ENCODE data around the gene OR1C1. TPM values are rescaled to one million over a fixed set of nuclear protein-coding genes. Genes with fewer than 3 reads are reported as not detected.

The OR1C1 gene, protein sequence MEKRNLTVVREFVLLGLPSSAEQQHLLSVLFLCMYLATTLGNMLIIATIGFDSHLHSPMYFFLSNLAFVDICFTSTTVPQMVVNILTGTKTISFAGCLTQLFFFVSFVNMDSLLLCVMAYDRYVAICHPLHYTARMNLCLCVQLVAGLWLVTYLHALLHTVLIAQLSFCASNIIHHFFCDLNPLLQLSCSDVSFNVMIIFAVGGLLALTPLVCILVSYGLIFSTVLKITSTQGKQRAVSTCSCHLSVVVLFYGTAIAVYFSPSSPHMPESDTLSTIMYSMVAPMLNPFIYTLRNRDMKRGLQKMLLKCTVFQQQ
- not detected in 2 replicates for total RNA-seq (2014; rRNA removed)
- Bru-seq, nascent RNA, result not detected
- BruChase-seq, experiment 1, labeled RNA remaining after a 6-hour chase, result not detected
- not detected for BruChase-seq, experiment 2, labeled RNA remaining after a 2-hour chase
- long read RNA-seq, result 0 reads

DNA sequence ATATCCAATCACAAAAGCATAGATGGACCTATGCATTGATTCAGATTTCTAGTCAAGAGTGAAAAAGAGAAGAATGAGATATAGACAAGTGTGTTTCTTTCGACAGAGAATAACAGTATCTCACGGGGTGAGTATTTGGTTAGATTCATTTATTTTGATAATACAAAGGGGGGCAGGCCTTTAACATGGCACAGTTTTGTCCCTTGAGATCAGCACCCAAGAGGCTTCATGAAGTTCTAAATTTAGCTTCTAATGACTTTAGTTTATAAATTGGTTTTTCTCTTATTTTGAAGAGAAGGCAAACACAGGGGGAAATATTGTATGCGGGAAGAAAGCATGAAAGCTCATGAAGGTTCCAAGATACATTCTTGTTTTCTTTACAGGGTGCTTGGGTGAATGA is at the start of gene OR1C1:
Gene OR1C1 (minus strand): TSS at position 101 of the 400 bp plus-strand sequence. CDS start 2,150 bp downstream, outside the sequence.
- Histone ChIP-seq H2AFZ (ENCODE audit: low read length) (no peak within 1 kb of the TSS), H3K4me2 (ENCODE audit: low read length) (no peak within 1 kb of the TSS), H3K27ac (ENCODE audit: low read length) (no peak within 1 kb of the TSS), H3K4me1 (ENCODE audit: insufficient read depth, low read length) (no peaks in the 10 kb centered on the region), H4K20me1 (ENCODE audit: low read length) (no peaks in the 10 kb centered on the region), H3F3A (ENCODE audit: low read length, unreplicated experiment) (no peaks in the 10 kb centered on the region), H3K4me3 (ENCODE audit: low read length) (no peak within 1 kb of the TSS), H3K9me2 (replicated peaks; ENCODE audit: low read length) (no peaks in the 10 kb centered on the region), H3K36me3 (ENCODE audit: low read depth, low read length) (no peaks in the 10 kb centered on the region), H3K9me3 (ENCODE audit: low read length) (no peaks in the 10 kb centered on the region), H3K79me2 (ENCODE audit: low read length) (no peaks in the 10 kb centered on the region), H3K9ac (ENCODE audit: low read length) (no peak within 1 kb of the TSS), H3K27me3 (ENCODE audit: low read length) (no peaks in the 10 kb centered on the region)
- CTCF ChIA-PET, result no interaction called here
- POLR2A ChIA-PET (ENCODE audit: unreplicated experiment), result no interaction called here
- TF ChIP-seq, protein P1, sequence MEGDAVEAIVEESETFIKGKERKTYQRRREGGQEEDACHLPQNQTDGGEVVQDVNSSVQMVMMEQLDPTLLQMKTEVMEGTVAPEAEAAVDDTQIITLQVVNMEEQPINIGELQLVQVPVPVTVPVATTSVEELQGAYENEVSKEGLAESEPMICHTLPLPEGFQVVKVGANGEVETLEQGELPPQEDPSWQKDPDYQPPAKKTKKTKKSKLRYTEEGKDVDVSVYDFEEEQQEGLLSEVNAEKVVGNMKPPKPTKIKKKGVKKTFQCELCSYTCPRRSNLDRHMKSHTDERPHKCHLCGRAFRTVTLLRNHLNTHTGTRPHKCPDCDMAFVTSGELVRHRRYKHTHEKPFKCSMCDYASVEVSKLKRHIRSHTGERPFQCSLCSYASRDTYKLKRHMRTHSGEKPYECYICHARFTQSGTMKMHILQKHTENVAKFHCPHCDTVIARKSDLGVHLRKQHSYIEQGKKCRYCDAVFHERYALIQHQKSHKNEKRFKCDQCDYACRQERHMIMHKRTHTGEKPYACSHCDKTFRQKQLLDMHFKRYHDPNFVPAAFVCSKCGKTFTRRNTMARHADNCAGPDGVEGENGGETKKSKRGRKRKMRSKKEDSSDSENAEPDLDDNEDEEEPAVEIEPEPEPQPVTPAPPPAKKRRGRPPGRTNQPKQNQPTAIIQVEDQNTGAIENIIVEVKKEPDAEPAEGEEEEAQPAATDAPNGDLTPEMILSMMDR (conservative IDR thresholded peaks at IDR 0.05; ENCODE audit: low read depth, low read length), result no peak
- TF ChIP-seq EZH2phosphoT487 (IDR thresholded peaks at IDR 0.05; ENCODE audit: borderline replicate concordance, low read length), result no peak
- no peak for TF ChIP-seq EZH2 (IDR thresholded peaks at IDR 0.05; ENCODE audit: low read length, unreplicated experiment)
- BruUV-seq (replicated peaks), result no TSS peak
- intact Hi-C loops (cut with micrococcal nuclease), result no loop called here
- no peak for DNase-seq
- no peak for ATAC-seq

DNA sequence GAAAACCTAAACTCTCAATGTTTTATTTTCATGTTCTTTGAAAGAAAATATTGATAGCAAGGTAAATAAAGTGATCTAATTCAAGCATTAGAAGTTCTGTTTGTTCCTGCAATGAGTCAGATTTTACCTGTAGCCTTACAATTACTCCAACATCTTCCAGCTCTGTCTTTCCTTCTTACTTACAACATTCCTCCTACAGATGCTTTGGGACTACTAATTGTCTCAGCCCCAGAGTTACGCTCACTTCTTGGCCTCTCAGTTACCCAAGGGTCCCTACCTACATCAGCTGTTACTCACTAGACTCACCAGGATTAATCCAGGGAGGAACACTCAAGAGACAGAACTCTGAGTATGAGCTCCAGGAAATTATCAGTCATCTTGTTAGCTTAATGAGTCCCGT is 37.2 kb upstream of the OR1C1 start:
- BruUV-seq (replicated peaks), result no TSS peak

More for the DNA sequence above, 37.2 kb upstream of the OR1C1 start:
- Histone ChIP-seq H3K79me2 (ENCODE audit: low read length) (no peaks in the 10 kb centered on the region), H3K27ac (ENCODE audit: low read length) (peak overlapping the region; percentile 30), H3K27me3 (ENCODE audit: low read length) (no peaks in the 10 kb centered on the region), H3K9me3 (ENCODE audit: low read length) (peaks cover 16% of the 10 kb centered on the region; the same call in 1 of the 2 replicates), H3K4me3 (ENCODE audit: low read length) (no peak overlapping the region), H3K4me1 (ENCODE audit: insufficient read depth, low read length) (peaks cover 16% of the 10 kb centered on the region), H2AFZ (ENCODE audit: low read length) (peak overlapping the region; percentile 10; the same call in 1 of the 2 replicates), H3K4me2 (ENCODE audit: low read length) (peak overlapping the region; percentile 26), H3K9ac (ENCODE audit: low read length) (no peak overlapping the region), H4K20me1 (ENCODE audit: low read length) (no peaks in the 10 kb centered on the region), H3F3A (ENCODE audit: low read length, unreplicated experiment) (peaks cover 10% of the 10 kb centered on the region), H3K9me2 (replicated peaks; ENCODE audit: low read length) (no peaks in the 10 kb centered on the region), H3K36me3 (ENCODE audit: low read depth, low read length) (0 out of 2 replicates have a peak, but pooled peaks cover 3% of the 10 kb centered on the region)
- POLR2A ChIA-PET (ENCODE audit: unreplicated experiment), result no interaction called here
- DNase-seq (peak; percentile 83), ATAC-seq (peak; percentile 97)
- intact Hi-C loops (cut with micrococcal nuclease), result no loop called here
- no peak for TF ChIP-seq EZH2 (IDR thresholded peaks at IDR 0.05; ENCODE audit: low read length, unreplicated experiment)
- no peak for TF ChIP-seq EZH2phosphoT487 (IDR thresholded peaks at IDR 0.05; ENCODE audit: borderline replicate concordance, low read length)
- TF ChIP-seq, protein P1 (conservative IDR thresholded peaks at IDR 0.05; ENCODE audit: low read depth, low read length), result no peak
- CTCF ChIA-PET, result no interaction called here
